Measurements from ENCODE around the gene SCAMP3.
"Not testable (repeated sequence)": the region's sequence is repeated elsewhere in the genome, so short reads cannot be mapped to it uniquely, and the experiment has no call there.

The SCAMP3 gene

DNA sequence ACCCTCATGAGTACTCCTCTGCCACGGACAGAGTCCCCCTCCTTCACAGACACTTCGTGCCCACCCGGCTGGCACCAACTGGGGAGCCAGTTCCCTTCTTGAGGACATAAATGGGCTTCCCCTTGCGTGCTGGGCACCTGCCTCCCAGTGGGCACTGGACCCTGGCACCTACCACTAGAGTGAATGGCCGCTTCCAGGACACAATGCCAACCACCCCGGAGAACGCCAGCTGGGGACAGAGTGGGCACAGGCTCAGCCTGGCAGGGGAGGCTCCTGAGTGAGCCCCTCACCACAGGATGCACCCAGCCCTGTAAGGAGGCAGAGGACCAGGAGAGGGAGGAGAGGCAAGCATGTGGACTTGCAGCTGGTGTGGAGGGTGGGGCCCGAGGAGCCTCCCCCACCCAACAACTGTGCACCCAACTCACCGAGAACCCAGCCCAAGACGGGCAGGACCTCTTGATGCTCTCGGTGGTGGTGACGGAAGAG, 7.9 kb downstream of the SCAMP3 start:
- no peak for DNase-seq (ENCODE audit: low read depth)

DNA sequence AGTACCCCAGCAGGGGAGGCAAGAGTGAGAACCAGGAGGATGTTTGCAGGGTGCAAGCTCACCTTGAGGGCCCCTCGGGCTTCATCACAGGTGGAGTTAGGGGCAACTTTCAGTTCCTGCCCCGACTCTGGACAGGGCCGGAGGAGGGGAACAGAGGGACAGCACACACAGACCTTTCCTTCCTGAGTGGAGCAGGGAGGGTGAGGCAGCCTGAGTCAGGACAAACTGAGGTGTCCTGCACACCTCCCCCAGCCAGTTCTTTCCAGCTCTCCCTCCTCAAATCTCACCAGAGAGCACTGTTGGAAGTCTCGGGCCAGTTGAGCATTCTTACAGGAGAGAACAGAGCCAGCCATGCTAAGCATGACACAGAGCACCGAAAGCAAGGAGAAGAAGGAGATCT, 8.4 kb downstream of the SCAMP3 start:
- peak; percentile 58 for DNase-seq (ENCODE audit: low read depth)

DNA sequence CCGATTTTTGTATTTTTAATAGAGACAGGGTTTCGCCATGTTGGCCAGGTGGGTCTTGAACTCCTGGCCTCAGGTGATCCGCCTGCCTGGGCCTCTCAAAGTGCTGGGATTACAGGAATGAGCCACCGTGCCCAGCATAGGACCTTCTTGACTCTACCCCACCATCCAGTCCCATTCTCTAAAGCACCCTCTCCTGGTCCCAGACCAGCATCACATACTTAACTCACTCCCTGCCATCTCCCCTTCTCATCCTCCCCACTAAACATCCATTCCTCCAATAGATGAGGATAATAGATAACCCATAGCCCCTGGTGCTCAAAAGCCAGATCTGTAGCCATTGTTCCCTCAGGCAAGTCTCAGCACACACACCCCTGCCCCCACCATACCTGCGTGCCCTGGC, 9.0 kb downstream of the SCAMP3 start:
- DNase-seq (ENCODE audit: low read depth), result no peak

DNA sequence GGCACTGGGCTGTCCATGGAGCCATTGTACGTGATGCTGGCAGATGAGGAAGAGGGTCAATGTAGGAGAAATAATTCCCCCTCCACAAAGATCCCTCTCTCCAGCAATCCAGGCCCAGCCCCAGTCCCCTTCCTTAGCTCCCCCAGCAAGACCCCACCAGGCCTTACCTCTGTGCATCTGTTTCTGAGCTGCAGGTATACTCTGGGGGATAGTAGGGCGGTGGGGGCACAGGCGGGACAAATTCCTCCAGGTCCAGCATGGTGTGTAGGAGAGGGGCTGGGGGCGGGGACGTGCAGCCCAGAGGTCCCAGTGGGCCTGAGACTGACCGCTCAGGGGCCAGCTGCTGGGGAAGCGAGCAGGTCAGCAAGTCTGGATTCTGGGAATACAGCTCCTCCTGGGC, 10.6 kb downstream of the SCAMP3 start:
- no peak for DNase-seq (ENCODE audit: low read depth)

DNA sequence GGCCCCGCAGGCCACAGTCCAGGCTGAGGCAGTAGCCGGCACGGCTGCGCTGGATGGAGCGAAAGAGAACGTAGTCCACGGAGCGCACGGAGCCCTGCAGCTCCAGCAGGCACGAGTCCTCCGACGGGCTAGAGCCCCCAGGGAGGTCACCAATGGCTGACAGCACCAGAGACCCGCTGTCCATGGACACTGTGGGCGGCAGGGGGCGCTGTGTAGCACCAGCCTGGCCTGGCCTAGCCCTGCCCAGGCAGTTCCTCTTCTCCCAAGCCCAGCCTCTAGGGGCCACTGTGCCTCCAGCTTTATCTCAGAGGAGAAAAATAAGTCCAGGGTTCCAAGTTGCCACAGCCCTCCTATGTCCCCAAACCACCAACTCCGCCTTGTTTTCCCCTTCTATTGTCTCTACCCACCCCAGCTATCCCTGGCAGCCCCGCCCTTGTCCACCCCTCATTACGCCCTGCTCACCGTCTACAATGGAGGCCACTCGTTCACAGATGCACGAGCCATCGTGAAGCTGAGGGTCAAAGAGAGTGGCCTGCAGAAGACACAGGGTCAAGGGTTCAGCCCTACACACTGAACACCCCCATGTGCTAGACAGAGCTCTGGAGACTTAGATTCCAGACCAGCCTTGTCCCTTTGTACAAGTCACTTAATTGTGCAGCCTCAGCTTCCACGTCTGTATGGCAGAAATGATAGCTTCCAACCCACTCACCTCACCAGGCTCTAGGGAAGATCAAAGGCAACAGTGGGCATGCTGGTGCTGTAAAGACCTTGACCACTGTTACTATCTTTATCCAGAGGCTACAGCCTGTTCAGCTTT, 11.3 kb downstream of the SCAMP3 start:
- DNase-seq (ENCODE audit: low read depth), result peak; percentile 93

DNA sequence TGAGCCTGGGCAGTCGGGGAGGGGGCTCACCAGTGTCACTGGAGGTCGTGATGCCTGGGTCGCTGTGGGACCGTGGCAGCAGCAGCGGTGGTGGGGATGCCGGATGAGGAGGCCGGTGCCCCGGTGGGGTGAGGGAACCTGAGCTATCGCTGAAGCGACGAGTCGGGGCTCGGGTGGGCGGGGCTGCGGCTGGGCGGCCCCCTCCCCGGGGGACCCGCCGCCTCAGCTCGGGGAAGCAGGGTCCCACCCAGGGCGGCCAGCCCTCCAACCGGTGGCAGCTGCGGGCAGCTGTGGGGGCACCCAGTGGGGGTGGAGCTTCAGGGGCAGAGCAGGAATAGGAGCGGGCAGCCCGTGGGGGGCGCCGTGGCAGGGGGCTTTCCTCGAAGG, 11.9 kb downstream of the SCAMP3 start:
- DNase-seq (ENCODE audit: low read depth), result no peak

DNA sequence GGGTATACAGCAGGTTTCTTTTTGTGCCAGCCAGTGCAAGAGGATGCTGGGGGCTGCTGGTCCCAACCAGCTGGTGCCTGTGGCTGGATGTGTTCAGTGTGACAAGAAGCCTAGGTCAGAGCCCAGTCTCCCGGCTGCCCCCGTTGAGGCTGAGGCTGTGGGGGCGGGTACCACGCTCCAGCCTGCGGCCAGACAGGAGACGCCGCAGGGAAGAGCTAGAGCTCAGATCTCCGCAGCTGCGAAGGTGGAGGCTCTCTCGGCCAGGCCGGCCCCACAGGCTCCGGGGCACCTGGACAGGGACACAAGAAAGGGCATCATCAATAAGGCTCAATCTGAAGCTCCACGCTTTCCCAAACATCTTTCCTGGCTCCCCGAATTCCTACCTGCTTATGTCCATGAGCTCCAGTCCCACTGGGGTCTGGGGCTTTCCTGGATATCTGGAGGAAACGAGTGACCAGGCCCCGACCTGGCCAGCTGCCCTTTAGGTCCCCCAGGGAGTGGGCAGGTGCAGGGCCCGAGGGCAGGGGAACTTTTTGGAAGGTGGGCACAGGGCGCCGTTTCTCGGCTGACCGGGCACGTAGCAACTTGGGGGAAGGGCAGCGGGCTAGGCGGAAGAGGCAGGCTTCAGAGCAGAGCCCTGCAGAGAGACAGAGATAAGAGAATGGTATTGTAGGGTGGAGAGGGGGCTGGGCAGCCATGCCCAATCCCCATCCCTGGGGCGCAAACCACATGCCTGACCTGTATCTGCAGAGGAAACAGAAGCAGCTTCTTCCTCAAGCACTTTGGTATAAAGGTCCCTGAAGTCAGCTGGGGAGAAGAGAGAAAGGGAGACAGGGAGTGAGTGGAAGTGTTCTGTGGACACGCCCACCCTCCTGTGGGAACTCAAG, 14.2 kb downstream of the SCAMP3 start:
- no peak for DNase-seq (ENCODE audit: low read depth)

DNA sequence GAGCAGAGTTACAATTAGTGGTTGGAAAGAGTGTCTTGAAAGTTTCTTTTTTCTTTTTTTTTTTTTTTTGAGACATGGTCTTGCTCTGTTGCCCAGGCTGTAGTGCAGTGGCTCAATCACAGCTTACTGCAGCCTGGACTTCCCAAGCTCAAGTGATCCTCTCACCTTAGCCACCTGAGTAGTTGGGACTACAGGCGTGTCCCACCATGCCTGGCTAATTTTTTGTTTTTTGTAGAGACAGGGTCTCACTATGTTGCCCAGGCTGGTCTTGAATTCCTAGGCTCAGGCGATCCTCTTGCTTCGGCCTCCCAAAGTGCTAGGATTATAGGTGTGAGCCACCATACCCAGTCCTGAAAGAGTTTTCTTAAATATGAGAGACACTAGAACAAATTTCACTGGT, 15.4 kb downstream of the SCAMP3 start:
- DNase-seq (ENCODE audit: low read depth), result not testable (repeated sequence)

DNA sequence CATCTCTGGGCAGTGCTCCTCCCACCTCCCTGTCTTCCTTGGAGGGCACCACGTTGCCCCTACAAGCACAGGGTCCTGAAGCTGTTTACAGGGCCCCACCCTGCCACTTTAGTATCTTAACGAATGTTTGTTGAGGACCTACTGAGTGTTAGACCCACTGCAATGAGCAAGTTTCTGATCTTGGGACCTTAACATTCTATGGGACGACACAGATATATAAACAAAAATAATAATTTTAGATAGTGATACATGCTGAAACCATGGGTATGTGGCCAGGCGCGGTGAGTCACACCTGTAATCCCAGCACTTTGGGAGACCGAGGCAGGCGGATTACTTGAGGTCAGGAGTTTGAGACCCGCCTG, 17.0 kb downstream of the SCAMP3 start:
- no peak for DNase-seq (ENCODE audit: low read depth)

DNA sequence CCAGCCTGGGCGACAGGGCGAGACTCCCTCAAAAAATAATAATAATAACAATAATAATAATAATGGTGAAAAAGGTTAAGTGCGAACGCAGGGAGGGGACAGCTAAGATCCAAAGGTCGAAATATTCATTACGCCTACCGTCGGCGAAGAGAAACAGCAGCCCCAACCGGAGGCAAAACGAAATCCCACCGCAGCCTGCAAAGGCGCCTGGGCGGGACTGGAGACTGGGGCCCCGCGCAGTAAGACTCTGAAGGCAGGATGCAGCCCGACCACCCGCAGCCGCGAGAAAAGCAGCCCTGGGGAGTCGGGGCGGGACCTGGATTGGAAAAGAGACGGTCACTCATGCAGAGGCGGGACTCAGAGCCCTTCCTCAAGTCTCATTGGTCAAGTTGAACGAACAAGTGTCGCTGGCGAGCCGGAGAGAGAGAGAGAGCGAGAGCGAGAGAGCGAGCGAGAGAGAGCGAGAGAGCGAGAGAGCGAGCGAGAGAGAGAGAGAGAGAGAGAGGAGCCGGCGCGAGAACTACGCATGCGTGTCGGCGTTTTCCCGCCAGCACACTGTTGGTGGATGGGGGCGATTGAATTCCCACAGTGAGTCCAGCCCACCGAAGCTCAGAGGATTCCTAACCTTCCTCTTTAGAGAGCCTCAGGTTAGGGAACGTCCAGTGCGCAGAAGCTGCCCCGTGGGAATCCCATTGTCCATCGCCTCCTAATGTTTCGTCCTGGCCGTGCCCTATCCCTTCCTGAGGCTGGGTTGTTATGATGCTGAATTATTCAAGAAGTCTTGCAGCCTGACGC, 17.6 kb downstream of the SCAMP3 start:
- peak; percentile 100 for DNase-seq (ENCODE audit: low read depth)

DNA sequence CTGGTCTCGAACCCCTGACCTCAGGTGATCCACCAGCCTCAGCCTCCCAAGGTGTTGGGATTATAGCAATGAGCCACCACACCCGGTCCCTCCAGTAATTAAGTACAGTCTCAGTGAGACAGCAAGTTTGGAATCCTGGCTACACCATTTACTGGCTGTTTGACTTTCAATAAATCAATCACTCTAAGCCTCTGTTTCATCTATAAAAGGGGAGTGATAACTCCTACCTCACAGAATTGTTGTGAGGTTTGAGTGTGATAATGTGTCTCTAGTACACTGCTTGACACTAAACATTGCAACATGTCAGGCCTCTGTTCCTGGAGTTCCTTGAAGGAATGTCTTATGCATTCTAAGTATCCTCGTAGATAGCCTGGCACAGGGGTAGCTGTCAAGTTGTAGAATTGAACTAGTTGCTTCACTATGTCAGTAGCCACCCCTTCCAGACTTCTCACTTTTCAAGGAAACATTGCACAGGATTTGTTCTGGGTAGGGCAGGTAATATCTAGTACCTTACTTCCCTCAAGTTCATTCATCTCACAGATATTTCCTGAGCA, 19.3 kb downstream of the SCAMP3 start:
- DNase-seq (ENCODE audit: low read depth), result no peak

DNA sequence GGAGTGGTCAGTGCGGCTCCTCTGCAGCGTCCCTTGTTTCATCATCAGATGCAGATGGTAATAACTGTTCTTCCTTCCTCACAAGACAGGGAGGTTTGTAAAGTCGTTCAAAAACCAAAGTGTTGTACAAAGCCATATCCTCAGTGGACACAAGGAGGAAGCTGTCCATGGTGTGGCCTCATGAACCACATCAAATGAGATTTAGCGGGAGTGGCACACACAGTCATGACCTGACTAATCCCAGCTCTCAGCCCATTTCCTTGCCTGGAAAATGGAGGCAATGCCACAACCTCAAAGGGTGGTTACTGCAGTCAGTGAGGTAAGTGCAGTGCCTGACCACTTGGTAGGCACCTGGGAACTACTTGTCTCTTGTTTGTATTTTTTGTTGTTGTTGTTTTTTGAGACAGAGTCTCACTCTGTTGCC, 20.3 kb downstream of the SCAMP3 start:
- DNase-seq (ENCODE audit: low read depth), result peak; percentile 63

DNA sequence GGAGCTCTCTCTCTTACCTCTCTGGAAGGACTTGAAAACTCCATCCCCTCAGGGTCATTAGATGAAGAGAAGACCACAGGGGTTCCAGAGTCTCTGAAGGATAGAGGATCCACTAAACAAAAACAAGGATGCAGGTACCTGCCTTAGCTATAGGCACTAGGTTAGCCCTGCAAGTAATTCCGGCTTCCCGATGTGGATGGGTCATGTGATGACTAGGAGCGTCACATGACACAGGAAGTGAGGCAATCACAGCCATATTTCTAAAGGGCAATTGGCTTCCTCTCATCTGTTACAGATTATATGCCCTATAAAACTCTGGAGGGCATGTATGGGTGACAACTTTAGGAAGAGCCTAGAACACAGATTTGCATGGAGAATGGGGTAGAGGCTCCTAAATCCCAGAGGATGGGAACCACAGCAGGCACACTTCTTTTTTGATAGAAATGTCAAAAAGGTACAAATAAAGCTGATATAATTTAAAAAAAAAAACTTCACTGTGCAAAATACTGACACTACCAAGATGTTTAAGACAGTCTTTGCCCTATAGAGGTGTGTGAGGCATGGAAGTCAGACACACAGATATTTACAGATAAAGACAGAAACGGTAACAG, 21.0 kb downstream of the SCAMP3 start:
- peak; percentile 91 for DNase-seq (ENCODE audit: low read depth)

DNA sequence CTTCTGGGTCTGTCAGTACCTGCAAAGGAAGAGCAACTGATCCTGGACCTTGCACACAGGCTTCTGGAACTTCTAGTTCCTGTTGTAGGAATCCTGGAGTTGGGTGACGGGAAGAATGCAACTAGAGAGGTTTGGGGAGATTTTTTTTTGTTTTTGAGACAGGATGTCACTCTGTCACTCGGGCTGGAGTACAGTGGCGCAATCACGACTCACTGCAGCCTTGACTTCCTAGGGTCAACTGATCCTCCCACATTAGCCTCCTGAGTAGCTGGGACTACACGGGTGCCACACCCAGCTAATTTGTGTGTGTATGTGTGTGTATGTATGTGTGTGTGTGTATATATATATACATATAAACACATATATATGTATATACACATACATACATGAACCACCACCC, 25.7 kb downstream of the SCAMP3 start:
- no peak for DNase-seq (ENCODE audit: low read depth)

DNA sequence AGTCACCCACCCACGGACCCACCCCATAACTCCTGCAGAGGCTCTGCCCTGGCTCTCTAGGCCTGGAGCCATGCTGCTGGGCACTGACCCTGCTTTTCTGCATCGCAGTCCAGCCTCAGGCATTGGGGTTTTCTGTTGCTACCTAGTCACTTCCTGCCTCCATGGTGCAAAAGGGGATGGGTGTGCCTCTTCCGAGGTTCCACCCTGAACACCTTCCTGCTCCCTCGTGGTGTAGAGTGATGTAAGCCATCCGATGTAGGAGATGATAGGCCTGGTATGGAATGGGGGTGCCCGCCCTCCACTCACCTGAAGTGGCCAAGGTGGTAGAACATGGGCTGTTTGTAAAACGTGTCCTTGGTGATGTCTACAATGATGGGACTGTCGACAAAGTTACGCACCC, 26.8 kb downstream of the SCAMP3 start:
- not testable (repeated sequence) for DNase-seq (ENCODE audit: low read depth)

DNA sequence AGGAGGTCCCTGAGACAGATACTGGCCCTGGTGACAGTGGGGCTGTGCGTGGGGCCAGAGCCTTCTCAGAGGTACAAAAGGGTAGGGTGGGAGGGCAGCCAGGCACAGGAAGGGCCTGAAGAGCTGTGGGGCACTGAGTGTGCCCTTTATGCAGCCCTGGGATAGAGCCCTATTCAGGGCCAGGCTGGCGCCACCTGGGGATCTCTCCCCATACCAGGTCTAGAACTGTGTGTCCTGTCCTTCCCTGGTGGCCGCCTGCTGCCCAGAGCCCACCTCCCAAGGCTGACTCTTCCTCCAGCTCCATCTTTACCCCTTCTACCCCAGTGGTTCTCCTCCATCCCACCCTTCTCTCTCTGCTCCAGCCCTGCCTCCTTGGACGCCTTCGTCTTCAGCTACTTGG, 28.7 kb downstream of the SCAMP3 start:
- DNase-seq (ENCODE audit: low read depth), result not testable (repeated sequence)

DNA sequence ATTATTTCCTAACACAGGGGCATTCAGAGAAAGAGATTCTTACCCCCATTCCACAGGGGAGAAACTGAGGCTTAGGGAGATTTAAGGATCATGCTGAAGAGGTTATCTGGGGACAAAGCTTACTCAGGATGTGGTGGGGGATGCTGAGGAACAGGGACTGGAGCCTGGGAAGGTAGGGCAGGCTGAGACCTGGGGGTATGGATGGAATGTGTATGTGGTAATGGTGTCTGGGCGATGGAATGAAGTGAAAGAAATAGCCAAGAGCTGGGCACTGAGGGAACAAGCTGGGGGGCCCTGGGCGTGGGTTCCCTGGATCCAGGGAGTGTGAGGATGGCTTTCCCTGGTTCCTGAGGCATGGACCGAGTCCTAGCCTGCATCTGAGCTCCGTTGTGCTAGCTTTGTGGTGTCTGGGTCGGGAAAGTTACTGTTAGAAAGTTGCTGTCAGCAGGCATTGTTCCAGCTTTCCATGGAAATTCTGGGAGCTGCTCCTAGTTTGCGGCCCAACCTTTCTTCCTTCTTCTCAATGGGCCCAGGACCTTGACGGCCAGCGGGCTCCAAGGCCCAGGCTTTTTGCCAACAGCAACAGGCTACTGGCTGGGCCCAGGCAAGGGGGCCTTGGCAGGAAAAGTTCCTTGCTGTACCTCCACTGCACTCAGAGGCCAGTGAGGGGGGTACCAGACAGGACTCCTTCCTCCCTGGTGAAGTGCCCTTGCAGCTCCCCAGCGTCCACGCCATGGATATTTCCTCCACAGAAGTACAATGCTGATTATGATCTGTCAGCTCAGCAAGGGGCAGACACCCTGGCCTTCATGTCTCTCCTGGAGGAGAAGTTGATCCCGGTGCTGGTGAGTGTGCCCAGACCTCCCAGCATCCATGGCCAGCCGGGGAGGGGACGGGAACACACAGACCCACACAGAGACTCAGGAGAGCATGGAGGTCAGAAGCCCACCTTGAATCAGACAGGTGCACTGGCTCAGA, 29.9 kb downstream of the SCAMP3 start:
- DNase-seq (ENCODE audit: low read depth), result not testable (repeated sequence)

DNA sequence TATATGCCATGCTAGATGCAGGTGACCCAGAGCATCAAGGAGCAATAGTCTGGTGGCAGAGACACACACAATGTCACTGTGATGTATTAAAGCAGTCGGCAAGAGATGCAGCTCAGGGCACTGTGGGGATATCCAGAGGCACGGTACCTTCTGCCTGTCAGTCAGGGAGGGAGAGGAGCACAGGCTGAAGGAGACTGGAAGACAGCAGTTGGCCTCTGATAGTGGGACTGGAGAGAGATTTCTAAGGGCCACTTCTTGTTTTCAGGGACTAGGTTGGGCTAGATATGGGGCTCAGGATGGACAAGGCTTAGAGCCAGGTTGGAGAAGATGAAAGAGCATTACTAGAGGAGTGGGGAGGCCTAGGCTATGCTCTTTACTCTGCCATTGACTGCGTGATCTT, 30.9 kb downstream of the SCAMP3 start:
- DNase-seq (ENCODE audit: low read depth), result not testable (repeated sequence)

DNA sequence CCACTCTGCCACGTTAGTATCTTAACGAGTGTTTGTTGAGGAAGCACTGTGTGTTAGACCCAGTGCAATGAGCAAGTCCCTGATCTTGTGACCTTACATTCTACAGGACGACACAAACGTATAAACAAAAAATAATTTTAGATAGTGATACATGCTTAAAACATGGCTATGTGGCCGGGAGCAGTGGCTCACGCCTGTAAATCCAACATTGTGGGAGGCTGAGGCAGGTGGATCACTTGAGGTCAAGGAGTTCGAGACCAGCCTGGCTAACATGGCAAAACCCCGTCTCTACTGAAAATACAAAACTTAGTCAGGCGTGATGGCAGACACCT, 34.1 kb downstream of the SCAMP3 start:
- DNase-seq (ENCODE audit: low read depth), result no peak
